Osteocyte (in vitro differentiated cells): Measurements from ENCODE around the gene DHTKD1. TPM values are rescaled to one million over a fixed set of nuclear protein-coding genes. Genes with fewer than 3 reads are reported as not detected.
A peak's percentile ranks its signal among the peaks of the same experiment; 100 is the strongest.

ENCODE experiments used
- DNase-seq: peaks from one replicate; pipeline ENCODE4 v3.0.0; 2021; ENCODE audit warnings: mixed read lengths; ENCODE audit not compliant: unreplicated experiment; ENCODE audit errors: extremely low spot score
- H3K27ac Mint-ChIP-seq: one replicate; pipeline ENCODE4 v1.8.0; 2021; ENCODE audit warnings: mild to moderate bottlenecking, mixed read lengths; ENCODE audit not compliant: unreplicated experiment
- H3K27me3 Mint-ChIP-seq: one replicate; pipeline ENCODE4 v1.8.0; 2021; ENCODE audit warnings: mixed read lengths; ENCODE audit not compliant: unreplicated experiment
- H3K36me3 Mint-ChIP-seq: one replicate; pipeline ENCODE4 v1.8.0; 2021; ENCODE audit warnings: mixed read lengths; ENCODE audit not compliant: unreplicated experiment
- H3K4me1 Mint-ChIP-seq: one replicate; pipeline ENCODE4 v1.8.0; 2021; ENCODE audit warnings: mixed read lengths; ENCODE audit not compliant: unreplicated experiment
- H3K4me3 Mint-ChIP-seq: one replicate; pipeline ENCODE4 v1.8.0; 2021; ENCODE audit warnings: mild to moderate bottlenecking, moderate library complexity, mixed read lengths; ENCODE audit not compliant: unreplicated experiment
- H3K9me3 Mint-ChIP-seq: one replicate; pipeline ENCODE4 v1.8.0; 2021; ENCODE audit warnings: mixed read lengths; ENCODE audit not compliant: unreplicated experiment
- total RNA-seq: library from RNA; stranded (reverse); gene quantifications from 2 replicates; pipeline ENCODE4 v1.2.1, GENCODE V29; 2021
- TF ChIP-seq, protein P1 (sequence below): fragments of 200-600 bp; sonication (generic); IDR thresholded peaks from 2 replicates; pipeline ENCODE4 v1.5.0; 2021; ENCODE audit warnings: antibody characterized with exemption, mild to moderate bottlenecking, moderate library complexity

DHTKD1 gene
- total RNA-seq, 1 donor from 2014 or later, result 18.9 TPM

DNA sequence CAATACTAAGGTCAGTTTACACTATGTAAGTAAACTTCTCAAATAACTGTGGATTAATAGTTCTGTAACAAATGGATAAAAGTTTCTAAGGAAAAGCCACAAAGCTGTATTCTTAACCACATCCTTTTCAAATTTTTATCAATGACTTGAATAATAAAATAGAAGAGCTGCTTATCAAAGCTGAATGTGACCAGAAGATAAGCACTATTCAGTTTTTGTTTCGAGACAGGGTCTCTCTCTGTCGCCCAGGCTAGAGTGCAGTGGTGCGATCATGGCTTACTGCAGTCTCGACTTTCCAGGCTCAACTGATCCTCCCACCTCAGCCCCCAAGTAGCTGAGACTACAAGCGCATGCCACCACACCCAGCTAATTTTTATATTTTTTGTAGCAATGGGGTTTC, 43.2 kb upstream of the DHTKD1 start:
- H3K27ac Mint-ChIP-seq, result no peak overlapping the region
- TF ChIP-seq, protein P1, sequence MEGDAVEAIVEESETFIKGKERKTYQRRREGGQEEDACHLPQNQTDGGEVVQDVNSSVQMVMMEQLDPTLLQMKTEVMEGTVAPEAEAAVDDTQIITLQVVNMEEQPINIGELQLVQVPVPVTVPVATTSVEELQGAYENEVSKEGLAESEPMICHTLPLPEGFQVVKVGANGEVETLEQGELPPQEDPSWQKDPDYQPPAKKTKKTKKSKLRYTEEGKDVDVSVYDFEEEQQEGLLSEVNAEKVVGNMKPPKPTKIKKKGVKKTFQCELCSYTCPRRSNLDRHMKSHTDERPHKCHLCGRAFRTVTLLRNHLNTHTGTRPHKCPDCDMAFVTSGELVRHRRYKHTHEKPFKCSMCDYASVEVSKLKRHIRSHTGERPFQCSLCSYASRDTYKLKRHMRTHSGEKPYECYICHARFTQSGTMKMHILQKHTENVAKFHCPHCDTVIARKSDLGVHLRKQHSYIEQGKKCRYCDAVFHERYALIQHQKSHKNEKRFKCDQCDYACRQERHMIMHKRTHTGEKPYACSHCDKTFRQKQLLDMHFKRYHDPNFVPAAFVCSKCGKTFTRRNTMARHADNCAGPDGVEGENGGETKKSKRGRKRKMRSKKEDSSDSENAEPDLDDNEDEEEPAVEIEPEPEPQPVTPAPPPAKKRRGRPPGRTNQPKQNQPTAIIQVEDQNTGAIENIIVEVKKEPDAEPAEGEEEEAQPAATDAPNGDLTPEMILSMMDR, result no peak
- no peaks in the 10 kb centered on the region for H3K9me3 Mint-ChIP-seq
- H3K27me3 Mint-ChIP-seq, result no peaks in the 10 kb centered on the region
- no peak for DNase-seq
- no peak overlapping the region for H3K4me3 Mint-ChIP-seq
- peaks cover 5% of the 10 kb centered on the region for H3K4me1 Mint-ChIP-seq
- peaks cover 31% of the 10 kb centered on the region for H3K36me3 Mint-ChIP-seq

- no peak overlapping the region for H3K27ac Mint-ChIP-seq
- TF ChIP-seq, protein P1, result no peak
- no peaks in the 10 kb centered on the region for H3K27me3 Mint-ChIP-seq
- peaks cover 3% of the 10 kb centered on the region for H3K4me1 Mint-ChIP-seq
- no peak overlapping the region for H3K4me3 Mint-ChIP-seq
- DNase-seq, result no peak
- no peaks in the 10 kb centered on the region for H3K9me3 Mint-ChIP-seq
- H3K36me3 Mint-ChIP-seq, result peaks cover 40% of the 10 kb centered on the region
These were observed 41.2 kb upstream of the DHTKD1 start for GRCh38 chr10:12027539-12027938.

DNA sequence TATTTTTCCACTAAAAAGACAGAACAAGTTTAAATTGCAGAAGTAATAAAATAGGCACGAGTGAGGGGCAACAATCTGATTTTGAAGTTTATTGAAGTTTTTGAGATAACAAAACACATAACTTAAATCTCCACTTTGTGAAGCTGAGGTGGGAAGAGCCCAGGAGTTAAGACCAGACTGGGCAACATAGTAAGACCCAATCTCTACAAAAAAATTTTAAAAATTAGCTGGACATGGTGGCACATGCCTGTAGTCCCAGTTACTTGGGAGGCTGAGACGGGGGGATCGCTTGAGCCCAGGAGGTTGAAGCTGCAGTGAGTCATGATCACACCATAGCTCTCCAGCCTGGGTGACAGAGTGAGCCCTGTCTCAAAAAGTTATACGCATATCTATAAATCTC, 37.4 kb upstream of the DHTKD1 start:
- H3K36me3 Mint-ChIP-seq, result peaks cover 48% of the 10 kb centered on the region
- no peaks in the 10 kb centered on the region for H3K4me1 Mint-ChIP-seq
- no peaks in the 10 kb centered on the region for H3K27me3 Mint-ChIP-seq
- H3K9me3 Mint-ChIP-seq, result no peaks in the 10 kb centered on the region
- TF ChIP-seq, protein P1, result no peak
- no peak overlapping the region for H3K27ac Mint-ChIP-seq
- no peak for DNase-seq
- H3K4me3 Mint-ChIP-seq, result no peak overlapping the region

DNA sequence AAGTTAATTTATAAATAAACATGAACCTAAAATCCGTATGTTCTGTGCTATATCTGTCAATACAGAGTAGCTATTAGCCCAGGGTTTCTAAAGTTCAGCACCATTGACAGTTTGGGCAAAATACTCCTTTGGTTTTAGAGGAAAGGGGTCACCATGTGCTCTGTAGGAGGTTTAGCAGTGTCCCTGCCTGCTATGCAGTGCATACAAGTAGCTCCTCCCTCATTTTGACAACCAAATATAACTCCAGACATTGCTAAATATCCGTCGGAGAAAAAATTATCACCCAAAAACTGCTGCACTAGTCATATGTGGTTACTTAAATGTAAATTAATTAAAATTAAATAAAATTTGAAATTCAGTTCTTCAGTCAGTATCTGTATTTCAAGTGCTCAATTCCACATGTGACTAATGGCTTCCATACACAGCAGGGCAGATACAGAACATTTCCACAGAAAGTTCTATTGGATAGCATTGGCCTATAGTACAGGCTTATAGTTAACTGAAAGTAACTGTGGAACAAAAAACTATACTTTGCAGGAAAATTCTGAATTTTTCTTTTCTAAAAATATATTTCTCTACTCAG, 32.6 kb upstream of the DHTKD1 start:
- H3K4me3 Mint-ChIP-seq, result no peak overlapping the region
- TF ChIP-seq, protein P1, result no peak
- no peak for DNase-seq
- no peaks in the 10 kb centered on the region for H3K9me3 Mint-ChIP-seq
- H3K27me3 Mint-ChIP-seq, result no peaks in the 10 kb centered on the region
- H3K27ac Mint-ChIP-seq, result no peak overlapping the region
- H3K36me3 Mint-ChIP-seq, result peaks cover 20% of the 10 kb centered on the region
- H3K4me1 Mint-ChIP-seq, result peaks cover 17% of the 10 kb centered on the region

DNA sequence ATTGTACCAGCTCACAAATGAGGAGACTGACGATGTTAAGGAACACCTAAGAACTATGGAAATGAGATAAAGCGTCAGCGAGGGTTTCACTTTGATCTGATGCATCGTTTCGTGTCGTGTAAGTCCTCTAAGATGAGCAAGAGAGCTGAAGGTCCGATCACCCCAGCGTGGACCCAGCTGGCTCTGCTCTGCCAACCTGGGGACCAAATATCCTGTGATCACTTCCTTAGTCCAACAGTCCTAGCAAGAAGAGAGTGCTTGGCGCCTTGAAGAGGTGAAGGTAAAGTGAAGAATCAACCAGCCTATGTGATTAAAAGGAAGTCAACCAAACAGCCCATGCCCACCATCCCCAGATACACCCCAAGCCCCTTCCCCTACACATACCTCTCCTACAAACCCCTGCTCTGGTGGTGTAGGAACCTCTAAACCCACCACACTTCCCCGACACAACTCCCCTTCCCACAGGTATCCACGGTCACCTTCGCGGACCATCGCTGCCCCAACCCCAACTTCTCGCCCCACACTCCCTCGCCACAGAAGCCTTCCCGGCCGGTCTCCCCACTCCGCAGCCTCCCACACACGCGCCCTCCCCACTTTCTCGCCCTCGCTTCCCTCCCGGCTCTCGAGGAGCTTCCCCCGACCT, 26.9 kb upstream of the DHTKD1 start:
- Mint-ChIP-seq H3K27me3 (peaks cover 2% of the 10 kb centered on the region), H3K36me3 (no peaks in the 10 kb centered on the region), H3K9me3 (peaks cover 4% of the 10 kb centered on the region), H3K4me3 (peak overlapping the region; percentile 81), H3K4me1 (peaks cover 28% of the 10 kb centered on the region), H3K27ac (peak overlapping the region; percentile 100)
- TF ChIP-seq, protein P1, result no peak
- DNase-seq, result peak; percentile 54
